KOPT-K1 (cell line): Measurements from ENCODE around the gene KMT2A.
"Not testable (repeated sequence)": the region's sequence is repeated elsewhere in the genome, so short reads cannot be mapped to it uniquely, and the experiment has no call there.

Experiments
- H3K27ac ChIP-seq: fragments of 200-600 bp; sonication (generic); 2 replicates; pipeline ENCODE4 v1.5.1; 2016; ENCODE audit warnings: antibody characterized with exemption, mild to moderate bottlenecking, low read depth, low read length; ENCODE audit not compliant: poor library complexity, severe bottlenecking
- H3K36me3 ChIP-seq: fragments of 200-600 bp; sonication (generic); 2 replicates; pipeline ENCODE4 v1.5.1; 2017; ENCODE audit warnings: antibody characterized with exemption, mild to moderate bottlenecking, low read length, moderate library complexity; ENCODE audit not compliant: insufficient read depth
- H3K9me3 ChIP-seq: fragments of 200-600 bp; sonication (generic); 2 replicates; pipeline ENCODE4 v1.5.1; 2017; ENCODE audit warnings: antibody characterized with exemption, low read length, mild to moderate bottlenecking; ENCODE audit not compliant: insufficient read depth, poor library complexity, severe bottlenecking

KMT2A gene

GRCh38 chr11:118435893-118436624 lies at the start of gene KMT2A:
KMT2A (plus strand) TSS chr11:118436492; CDS start chr11:118436513, 21 bp downstream.
- Histone ChIP-seq H3K36me3 (peaks cover 22% of the 10 kb centered on the region), H3K27ac (peak within 1 kb of the TSS; percentile 89), H3K9me3 (no peaks in the 10 kb centered on the region)

GRCh38 chr11:118396097-118396501 lies 40.2 kb upstream of the KMT2A start:
- peak overlapping the region; percentile 32 for H3K27ac ChIP-seq
- H3K9me3 ChIP-seq, result no peaks in the 10 kb centered on the region
- H3K36me3 ChIP-seq, result peaks cover 84% of the 10 kb centered on the region

- Histone ChIP-seq H3K36me3 (peaks cover 72% of the 10 kb centered on the region), H3K27ac (no peak overlapping the region), H3K9me3 (no peaks in the 10 kb centered on the region)
Measured at GRCh38 chr11:118397448-118397847, 38.8 kb upstream of the KMT2A start.

- peak overlapping the region; percentile 50 for H3K27ac ChIP-seq
Measured at GRCh38 chr11:118398791-118399559, 37.3 kb upstream of the KMT2A start.

GRCh38 chr11:118401151-118401879 lies 35.0 kb upstream of the KMT2A start, which contains the start of gene ATP5MG:
ATP5MG (plus strand) TSS chr11:118401606; CDS start chr11:118401666, 60 bp downstream.
- no peaks in the 10 kb centered on the region for H3K9me3 ChIP-seq

More at GRCh38 chr11:118398791-118399559, 37.3 kb upstream of the KMT2A start:
- Histone ChIP-seq H3K36me3 (peaks cover 57% of the 10 kb centered on the region), H3K9me3 (no peaks in the 10 kb centered on the region)

GRCh38 chr11:118401880-118402590 lies 34.3 kb upstream of the KMT2A start:
- peak overlapping the region; percentile 92 for H3K27ac ChIP-seq
- H3K9me3 ChIP-seq, result no peaks in the 10 kb centered on the region
- H3K36me3 ChIP-seq, result peaks cover 57% of the 10 kb centered on the region

More at GRCh38 chr11:118401151-118401879, 35.0 kb upstream of the KMT2A start, which contains the start of gene ATP5MG:
- peaks cover 57% of the 10 kb centered on the region for H3K36me3 ChIP-seq
- peak within 1 kb of the TSS; percentile 92 for H3K27ac ChIP-seq

- Histone ChIP-seq H3K27ac (peak overlapping the region; percentile 92), H3K36me3 (peaks cover 57% of the 10 kb centered on the region)
- H3K9me3 ChIP-seq, result not testable (repeated sequence)
Measured at GRCh38 chr11:118402594-118402993, 33.7 kb upstream of the KMT2A start.

- Histone ChIP-seq H3K36me3 (peaks cover 77% of the 10 kb centered on the region), H3K9me3 (no peaks in the 10 kb centered on the region), H3K27ac (no peak overlapping the region)
Measured at GRCh38 chr11:118406599-118407166, 29.6 kb upstream of the KMT2A start.

- Histone ChIP-seq H3K27ac (no peak overlapping the region), H3K36me3 (peaks cover 79% of the 10 kb centered on the region), H3K9me3 (no peaks in the 10 kb centered on the region)
Measured at GRCh38 chr11:118410055-118410745, 26.1 kb upstream of the KMT2A start.

GRCh38 chr11:118411530-118411929 lies 24.8 kb upstream of the KMT2A start:
- Histone ChIP-seq H3K36me3 (peaks cover 66% of the 10 kb centered on the region), H3K9me3 (no peaks in the 10 kb centered on the region), H3K27ac (no peak overlapping the region)

GRCh38 chr11:118412921-118413320 lies 23.4 kb upstream of the KMT2A start:
- Histone ChIP-seq H3K36me3 (peaks cover 52% of the 10 kb centered on the region), H3K9me3 (no peaks in the 10 kb centered on the region), H3K27ac (no peak overlapping the region)

GRCh38 chr11:118415062-118415738 lies 21.1 kb upstream of the KMT2A start:
- Histone ChIP-seq H3K27ac (no peak overlapping the region), H3K36me3 (peaks cover 29% of the 10 kb centered on the region), H3K9me3 (no peaks in the 10 kb centered on the region)

- Histone ChIP-seq H3K36me3 (peaks cover 24% of the 10 kb centered on the region), H3K9me3 (no peaks in the 10 kb centered on the region), H3K27ac (no peak overlapping the region)
Measured at GRCh38 chr11:118415739-118416068, 20.6 kb upstream of the KMT2A start.
